Heart left ventricle (tissue), 13 donors: ENCODE results near the gene HMGCS2.

ENCODE experiments used
- CTCF ChIP-seq, 12 donors: fragments of 200-600 bp; sonication (generic) in 4 of 12; IDR thresholded peaks; one replicate each; pipeline versions ENCODE4 v1.5.0 to v1.8.0; 2018 to 2022; ENCODE audit warnings: antibody characterized with exemption in 12 of 12, mild to moderate bottlenecking in 5 of 12
- POLR2A ChIP-seq, 2 donors: fragments of 450-650 bp; IDR thresholded peaks; one replicate each; pipeline ENCODE4 v1.6.1; 2017; ENCODE audit warnings: antibody characterized with exemption in 2 of 2, mild to moderate bottlenecking in 2 of 2, moderate library complexity in 2 of 2
- donor health status: ischemic (EF 13 %, LVEDD 7.1; RV severe dilation, severe dysfunction).
- donor health status: DM: no; HTN: yes; CAD: no.
- donor health status: DM: no; HTN: no; CAD: no.
- donor health status: ischemic (EF 25% LVEDD 6.9; RV normal size, moderate dysfunction).
- donor health status: ischemic (EF 25% LVEDD 5.7; RV mildly dilated, moderate dysfunction).
- donor health status: ischemic (EF 35%, LVEDD 5.7; RV mildly dilated, moderate dysfunction).
- donor health status: nonischemic (EF 11% LVEDD 7.7; RV severe dilation, severe dysfunction).
- donor health status: DM: yes; HTN: yes; CAD: no.
- donor health status: PGD.
- donor health status: ischemic (EF 29% LVEDD 5.4; RV normal size, mild dysfunction).
- donor health status: nonischemic (EF 23%, LVEDD 6.1; RV moderate dilation, normal function).

DNA sequence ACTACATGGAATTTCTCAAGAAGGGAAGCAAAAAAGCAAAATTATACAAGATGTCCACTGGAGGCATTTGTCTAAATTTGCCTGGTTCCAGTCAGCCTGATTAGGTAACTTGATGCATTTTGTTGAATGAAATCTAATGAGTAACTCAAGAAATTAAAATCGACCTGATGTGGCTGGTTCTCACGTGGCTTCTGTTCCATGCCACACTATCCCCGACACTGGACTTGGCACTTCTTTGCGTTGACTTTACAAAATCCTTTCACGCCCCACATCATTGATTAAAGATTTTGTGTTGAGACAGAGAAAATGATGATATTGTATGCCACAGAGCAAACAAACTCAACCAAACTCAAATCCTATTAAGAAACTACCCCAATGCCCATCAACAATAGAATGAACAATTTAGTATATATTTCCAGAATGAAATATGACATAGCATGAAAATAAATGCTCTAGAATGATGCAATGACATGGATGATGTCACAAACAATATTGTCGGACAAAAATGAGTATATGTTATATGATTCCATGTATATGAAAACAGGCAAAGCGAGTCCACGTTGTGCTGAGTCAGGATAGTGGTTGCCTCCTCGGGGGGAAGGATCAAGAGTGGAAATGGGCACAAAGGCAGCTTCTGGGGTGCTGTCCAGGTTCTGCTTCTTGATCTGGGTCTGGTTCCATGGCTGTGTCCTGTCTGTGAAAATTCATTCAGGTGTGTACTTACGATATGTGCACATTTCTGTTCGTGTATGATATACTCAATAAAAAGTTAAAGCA is 12.9 kb upstream of the HMGCS2 start:
- no peak for TF ChIP-seq CTCF (IDR thresholded peaks at IDR 0.05)
- no peak for TF ChIP-seq POLR2A (IDR thresholded peaks at IDR 0.05)
